ENCODE measurements around the gene PLAAT3. TPM values are rescaled to one million over a fixed set of nuclear protein-coding genes. Genes with fewer than 3 reads are reported as not detected.

Gene PLAAT3
- total RNA-seq, 2 experiments from 2014 or later = 1.8 to 3.1 TPM

Other genes with a start within 250 kb of the PLAAT3 start
- not detected for gene SLC22A9, start 244.6 kb downstream of the PLAAT3 start, total RNA-seq
- under 1 TPM in 1 of 2 experiments, not detected in 1; 0.07 TPM for gene PLAAT5, start 123.3 kb downstream of the PLAAT3 start, total RNA-seq
- not detected for gene LGALS12, start 108.3 kb downstream of the PLAAT3 start, total RNA-seq
- 10 to 100 TPM; 16.8 to 18.7 TPM for gene PLAAT4, start 77.6 kb downstream of the PLAAT3 start, total RNA-seq
- not detected for gene PLAAT2, start 51.1 kb downstream of the PLAAT3 start, total RNA-seq
- 10 to 100 TPM; 18.9 to 25.7 TPM for gene ATL3, start 56.9 kb upstream of the PLAAT3 start, total RNA-seq
- 10 to 100 TPM; 42.2 to 43.0 TPM for gene RTN3, start 67.1 kb upstream of the PLAAT3 start, total RNA-seq
- gene ZFTA, start 154.3 kb upstream of the PLAAT3 start, total RNA-seq = 1 to 10 TPM; 1.5 to 1.7 TPM
- gene SPINDOC, start 199.0 kb upstream of the PLAAT3 start, total RNA-seq = 10 to 100 TPM; 25.7 to 26.2 TPM
- 10 to 100 TPM; 24.3 to 24.9 TPM for gene MARK2, start 224.7 kb upstream of the PLAAT3 start, total RNA-seq